Loucy (cell line): ENCODE results near the gene MMS19.

Experiments
- H2AFZ ChIP-seq: fragments of 200-600 bp; sonication (generic); 2 replicates; pipeline ENCODE4 v1.6.0; 2016; ENCODE audit warnings: antibody characterized with exemption, mild to moderate bottlenecking, low read length, moderate library complexity
- H3F3A ChIP-seq: fragments of 200-600 bp; 2 replicates; pipeline ENCODE4 v1.6.0; 2016; ENCODE audit warnings: antibody characterized with exemption, low read depth, mild to moderate bottlenecking
- H3K27me3 ChIP-seq: fragments of 200-600 bp; sonication (generic); 2 replicates; pipeline ENCODE4 v1.6.1; 2014; ENCODE audit warnings: low read length, mild to moderate bottlenecking; ENCODE audit not compliant: insufficient read depth, poor library complexity, severe bottlenecking
- H3K36me3 ChIP-seq: fragments of 200-600 bp; sonication (generic); 2 replicates; pipeline ENCODE4 v1.6.1; 2016; ENCODE audit warnings: low read length; ENCODE audit not compliant: insufficient read depth
- H3K4me1 ChIP-seq: fragments of 200-600 bp; sonication (generic); 2 replicates; pipeline ENCODE4 v1.5.1; 2014; ENCODE audit warnings: low read length, mild to moderate bottlenecking; ENCODE audit not compliant: insufficient read depth, poor library complexity, severe bottlenecking
- H3K4me2 ChIP-seq: fragments of 200-600 bp; sonication (generic); 2 replicates; pipeline ENCODE4 v1.6.0; 2014; ENCODE audit warnings: antibody characterized with exemption, low read length, low read depth, mild to moderate bottlenecking; ENCODE audit not compliant: poor library complexity, severe bottlenecking
- H3K4me3 ChIP-seq: fragments of 200-600 bp; sonication (generic); 2 replicates; pipeline ENCODE4 v1.5.1; 2014; ENCODE audit warnings: low read length, mild to moderate bottlenecking, mixed read lengths; ENCODE audit not compliant: poor library complexity, severe bottlenecking
- H3K79me2 ChIP-seq: fragments of 200-600 bp; sonication (generic); 2 replicates; pipeline ENCODE4 v1.6.1; 2014; ENCODE audit warnings: low read length; ENCODE audit not compliant: insufficient read depth
- H3K9ac ChIP-seq: fragments of 200-600 bp; sonication (generic); 2 replicates; pipeline ENCODE4 v1.6.0; 2014; ENCODE audit warnings: mild to moderate bottlenecking, low read depth, low read length, moderate library complexity; ENCODE audit not compliant: poor library complexity, severe bottlenecking
- H3K9me2 ChIP-seq: fragments of 200-600 bp; sonication (generic); replicated peaks from 2 replicates; pipeline ENCODE4 v1.6.1; 2016; ENCODE audit warnings: low read depth, low read length, mixed read lengths
- H3K9me3 ChIP-seq: fragments of 200-600 bp; sonication (generic); 2 replicates; pipeline ENCODE4 v1.6.1; 2014; ENCODE audit warnings: mild to moderate bottlenecking, antibody characterized with exemption, low read length, low read depth; ENCODE audit not compliant: insufficient read depth
- H4K20me1 ChIP-seq: fragments of 200-600 bp; sonication (generic); 2 replicates; pipeline ENCODE4 v1.6.0; 2014; ENCODE audit warnings: antibody characterized with exemption, low read length, mild to moderate bottlenecking; ENCODE audit not compliant: insufficient read depth, poor library complexity, severe bottlenecking
- EZH2phosphoT487 ChIP-seq: fragments of 200-600 bp; IDR thresholded peaks from 2 replicates; pipeline ENCODE4 v1.6.1; 2018; ENCODE audit warnings: antibody characterized with exemption, mild to moderate bottlenecking, moderate library complexity, borderline replicate concordance
- TF ChIP-seq, protein P1 (sequence below): fragments of 200-600 bp; sonication (generic); conservative IDR thresholded peaks from 2 replicates; pipeline ENCODE4 v1.5.1; 2014; ENCODE audit warnings: mild to moderate bottlenecking, antibody characterized with exemption, low read length

The MMS19 gene

DNA sequence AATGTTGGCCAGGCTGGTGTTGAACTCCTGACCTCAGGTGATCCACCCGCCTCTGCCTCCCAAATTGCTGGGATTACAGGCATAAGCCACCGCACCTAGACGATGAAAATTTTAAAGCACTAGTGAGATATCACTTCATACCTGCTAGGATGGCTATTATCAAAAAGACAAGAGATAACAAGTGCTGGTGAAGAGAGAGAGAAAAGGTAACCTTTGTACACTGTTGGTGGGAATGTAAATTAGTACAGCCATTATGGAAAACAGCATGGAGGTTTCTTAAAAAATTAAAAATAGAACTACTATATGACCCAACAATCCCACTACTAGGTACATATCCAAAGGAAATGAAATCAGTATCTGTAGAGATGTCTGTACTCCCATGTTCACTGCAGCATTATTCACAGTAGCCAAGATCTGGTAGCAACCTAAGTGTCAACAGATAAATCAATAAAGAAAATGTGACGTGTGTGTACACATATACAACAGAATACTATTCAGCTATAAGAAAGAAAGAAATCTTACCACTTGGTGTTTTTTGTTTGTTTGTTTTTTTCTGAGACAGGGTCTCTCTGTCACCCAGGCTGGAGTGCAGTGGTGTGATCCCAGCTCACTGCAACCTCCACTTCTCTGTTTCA is 12.5 kb downstream of the MMS19 start:
- no peak for TF ChIP-seq EZH2phosphoT487
- TF ChIP-seq, protein P1, sequence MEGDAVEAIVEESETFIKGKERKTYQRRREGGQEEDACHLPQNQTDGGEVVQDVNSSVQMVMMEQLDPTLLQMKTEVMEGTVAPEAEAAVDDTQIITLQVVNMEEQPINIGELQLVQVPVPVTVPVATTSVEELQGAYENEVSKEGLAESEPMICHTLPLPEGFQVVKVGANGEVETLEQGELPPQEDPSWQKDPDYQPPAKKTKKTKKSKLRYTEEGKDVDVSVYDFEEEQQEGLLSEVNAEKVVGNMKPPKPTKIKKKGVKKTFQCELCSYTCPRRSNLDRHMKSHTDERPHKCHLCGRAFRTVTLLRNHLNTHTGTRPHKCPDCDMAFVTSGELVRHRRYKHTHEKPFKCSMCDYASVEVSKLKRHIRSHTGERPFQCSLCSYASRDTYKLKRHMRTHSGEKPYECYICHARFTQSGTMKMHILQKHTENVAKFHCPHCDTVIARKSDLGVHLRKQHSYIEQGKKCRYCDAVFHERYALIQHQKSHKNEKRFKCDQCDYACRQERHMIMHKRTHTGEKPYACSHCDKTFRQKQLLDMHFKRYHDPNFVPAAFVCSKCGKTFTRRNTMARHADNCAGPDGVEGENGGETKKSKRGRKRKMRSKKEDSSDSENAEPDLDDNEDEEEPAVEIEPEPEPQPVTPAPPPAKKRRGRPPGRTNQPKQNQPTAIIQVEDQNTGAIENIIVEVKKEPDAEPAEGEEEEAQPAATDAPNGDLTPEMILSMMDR, result no peak

DNA sequence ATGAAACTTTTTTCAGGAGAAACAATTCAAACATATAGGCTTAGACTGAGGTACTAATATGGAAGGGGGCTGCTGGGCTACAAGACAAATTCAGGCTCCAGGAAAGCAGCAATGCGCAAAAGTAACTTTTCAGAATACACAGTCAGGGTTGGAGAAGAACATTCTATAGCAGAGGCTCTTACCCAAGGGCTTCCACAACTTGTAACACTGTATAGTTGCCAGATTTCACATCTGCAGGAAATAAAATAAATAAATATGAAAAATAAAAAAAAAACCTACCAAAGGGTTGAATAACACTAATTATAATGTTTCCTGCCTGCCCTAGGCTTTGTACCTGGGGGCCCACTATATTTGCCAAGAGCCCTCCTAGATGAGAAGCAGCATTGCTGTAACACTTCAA is 14.3 kb downstream of the MMS19 start:
- Histone ChIP-seq H2AFZ (no peak overlapping the region), H3K9ac (no peak overlapping the region), H3K9me3 (no peaks in the 10 kb centered on the region), H3K4me1 (no peaks in the 10 kb centered on the region), H3F3A (no peaks in the 10 kb centered on the region), H3K79me2 (peaks cover 37% of the 10 kb centered on the region), H3K4me2 (no peak overlapping the region), H3K4me3 (no peak overlapping the region), H3K36me3 (peaks cover 49% of the 10 kb centered on the region; the same call in 1 of the 2 replicates), H4K20me1 (peaks cover 14% of the 10 kb centered on the region), H3K9me2 (no peaks in the 10 kb centered on the region), H3K27me3 (no peaks in the 10 kb centered on the region)
- TF ChIP-seq, protein P1, result no peak
- TF ChIP-seq EZH2phosphoT487, result no peak

More for the DNA sequence above, 12.5 kb downstream of the MMS19 start:
- Histone ChIP-seq H2AFZ (no peak overlapping the region), H4K20me1 (peaks cover 24% of the 10 kb centered on the region), H3K4me2 (no peak overlapping the region), H3K36me3 (peaks cover 30% of the 10 kb centered on the region; the same call in 1 of the 2 replicates), H3K4me1 (peaks cover 5% of the 10 kb centered on the region), H3K4me3 (no peak overlapping the region), H3F3A (no peaks in the 10 kb centered on the region), H3K9me2 (no peaks in the 10 kb centered on the region), H3K9me3 (no peaks in the 10 kb centered on the region), H3K27me3 (no peaks in the 10 kb centered on the region), H3K79me2 (peaks cover 55% of the 10 kb centered on the region), H3K9ac (no peak overlapping the region)

DNA sequence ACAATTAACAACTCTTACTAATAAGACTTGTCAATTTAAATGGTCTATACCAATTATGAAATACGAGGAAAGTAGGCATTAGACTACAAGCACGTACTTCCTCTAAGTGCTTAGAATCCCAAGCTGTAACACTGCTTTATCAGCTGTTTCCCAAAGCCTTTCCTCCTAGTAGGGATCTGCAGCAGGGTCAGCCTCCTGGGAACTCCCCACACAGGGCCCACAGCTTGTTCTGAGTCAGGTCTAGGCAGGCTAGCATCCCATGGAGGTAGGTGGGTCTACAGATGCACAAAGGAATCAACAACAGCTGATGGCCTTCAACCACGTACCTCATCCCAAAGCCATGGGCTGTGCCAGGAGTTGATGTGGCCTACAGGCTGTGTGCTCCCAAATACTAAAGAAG is 14.7 kb downstream of the MMS19 start:
- H3K9ac ChIP-seq, result no peak overlapping the region
- peaks cover 10% of the 10 kb centered on the region for H4K20me1 ChIP-seq
- peaks cover 52% of the 10 kb centered on the region; the same call in 1 of the 2 replicates for H3K36me3 ChIP-seq
- H3K27me3 ChIP-seq, result no peaks in the 10 kb centered on the region
- H3K4me1 ChIP-seq, result no peaks in the 10 kb centered on the region
- H3K9me3 ChIP-seq, result no peaks in the 10 kb centered on the region
- H3K9me2 ChIP-seq, result no peaks in the 10 kb centered on the region
- TF ChIP-seq EZH2phosphoT487, result no peak
- TF ChIP-seq, protein P1, result no peak
- peaks cover 33% of the 10 kb centered on the region for H3K79me2 ChIP-seq
- no peaks in the 10 kb centered on the region for H3F3A ChIP-seq
- H3K4me2 ChIP-seq, result no peak overlapping the region
- H3K4me3 ChIP-seq, result no peak overlapping the region
- no peak overlapping the region for H2AFZ ChIP-seq
